HepG2 (cell line): ENCODE data around the gene ANO5. TPM values are rescaled to one million over a fixed set of nuclear protein-coding genes. Genes with fewer than 3 reads are reported as not detected.

Experiments used
- ATAC-seq: fragments of 200-7000 bp; cut with Tn5 transposase; 3 replicates; pipeline ENCODE4 v1.9.1; 2020; ENCODE audit warnings: mild to moderate bottlenecking, moderate library complexity
- BruUV-seq: library from RNA; stranded (reverse); fragments of 400-500 nt; replicated peaks from 2 replicates; lab custom pipeline; 2021; lab: Mats Ljungman, UMichigan
- CTCF ChIA-PET: fragments of 300-600 bp; formaldehyde crosslinking; extraction: SDS; loops from one replicate; lab custom pipeline; 2021; ENCODE audit warnings: low total read pairs, inconsistent platforms, low intra/inter-chr PET ratio; lab: Yijun Ruan, JAX
- POLR2A ChIA-PET: fragments of 350-600 bp; sonication (Branson Sonifier 250); formaldehyde crosslinking; loops from one replicate; lab custom pipeline; 2020; ENCODE audit warnings: antibody characterized with exemption, inconsistent platforms; lab: Yijun Ruan, JAX
- DNase-seq: peaks from one replicate; pipeline ENCODE4 v3.0.0-alpha.2; 2015; ENCODE audit warnings: low spot score
- FAIRE-seq: peaks from 3 replicates; lab custom pipeline; 2011; peaks lifted over from hg19 to GRCh38; lab: Jason Lieb, UNC
- H2AFZ ChIP-seq: one replicate; pipeline ENCODE4 v1.6.1; 2011; ENCODE audit warnings: low read length, inconsistent platforms
- H3K27ac ChIP-seq: fragments of 300-600 bp; 3 replicates; pipeline ENCODE4 v1.8.0; 2011; ENCODE audit warnings: mixed run types, mild to moderate bottlenecking, mixed read lengths, low read length, inconsistent platforms; ENCODE audit not compliant: insufficient read depth; ENCODE audit errors: extremely low read length
- H3K27me3 ChIP-seq, 2 experiments: fragments of 200-600 bp in 1 of 2; 2 replicates in 1 of 2; 3 replicates in 1 of 2; pipeline versions ENCODE4 v1.6.0 to v1.8.0; 2011; ENCODE audit warnings: low read length in 2 of 2, mild to moderate bottlenecking in 2 of 2, moderate library complexity in 2 of 2, inconsistent platforms in 1 of 2; ENCODE audit not compliant: insufficient read depth in 2 of 2, control insufficient read depth in 1 of 2
- H3K36me3 ChIP-seq, 2 experiments: fragments of 200-600 bp in 1 of 2; replicated peaks in 1 of 2; 2 replicates in 1 of 2; 3 replicates in 1 of 2; pipeline versions ENCODE4 v1.5.1 to v1.8.0; 2011; ENCODE audit warnings: low read length in 2 of 2, inconsistent platforms in 1 of 2; ENCODE audit not compliant: insufficient read depth in 2 of 2, control insufficient read depth in 1 of 2
- H3K4me1 ChIP-seq: 2 replicates; pipeline ENCODE4 v1.5.1; 2012; ENCODE audit warnings: low read length, inconsistent platforms; ENCODE audit not compliant: insufficient read depth
- H3K4me2 ChIP-seq: 2 replicates; pipeline ENCODE4 v1.6.0; 2011; ENCODE audit warnings: low read depth, low read length, inconsistent platforms
- H3K4me3 ChIP-seq, 3 experiments: fragments of 200-600 bp in 1 of 3; sonication (generic), shearing (Covaris generic) in 1 of 3; replicated peaks in 1 of 3; 2 replicates each; pipeline ENCODE4 v1.5.1; 2011 to 2016; ENCODE audit warnings: low read length in 3 of 3, inconsistent platforms in 2 of 3, low read depth in 2 of 3, mild to moderate bottlenecking in 2 of 3, control low read depth in 1 of 3, mixed read lengths in 1 of 3; ENCODE audit not compliant: insufficient read depth in 1 of 3
- H3K79me2 ChIP-seq: one replicate; pipeline ENCODE4 v1.6.1; 2011; ENCODE audit warnings: low read length, inconsistent platforms; ENCODE audit not compliant: insufficient read depth
- H3K9ac ChIP-seq: 2 replicates; pipeline ENCODE4 v1.6.0; 2011; ENCODE audit warnings: mild to moderate bottlenecking, low read depth, low read length, inconsistent platforms; ENCODE audit not compliant: insufficient read depth
- H3K9me3 ChIP-seq: 2 replicates; pipeline ENCODE4 v1.5.1; 2012; ENCODE audit warnings: mild to moderate bottlenecking, low read length
- H4K20me1 ChIP-seq: 2 replicates; pipeline ENCODE4 v1.6.0; 2011; ENCODE audit warnings: inconsistent platforms, mild to moderate bottlenecking, low read length, moderate library complexity; ENCODE audit not compliant: insufficient read depth
- DBP ChIP-seq: sonication (generic); formaldehyde crosslinking; IDR thresholded peaks from 2 replicates; pipeline ENCODE4 v1.4.0; 2020; ENCODE audit warnings: missing genetic modification reagents; ENCODE audit errors: not compliant biosample characterization
- FOXK2 ChIP-seq: fragments of 450-650 bp; IDR thresholded peaks from 2 replicates; pipeline ENCODE4 v1.6.1; 2016
- PRDM10 ChIP-seq: sonication (generic); formaldehyde crosslinking; IDR thresholded peaks from 2 replicates; pipeline ENCODE4 v1.4.0; 2020; ENCODE audit warnings: low read depth, missing genetic modification reagents
- SAFB2 ChIP-seq: sonication (generic); formaldehyde crosslinking; IDR thresholded peaks from 2 replicates; pipeline ENCODE4 v1.5.1; 2020; ENCODE audit warnings: missing genetic modification reagents, low read depth, mild to moderate bottlenecking, borderline replicate concordance
- ZNF101 ChIP-seq: sonication (generic); formaldehyde crosslinking; IDR thresholded peaks from 2 replicates; pipeline ENCODE4 v1.4.0; 2020; ENCODE audit warnings: mild to moderate bottlenecking, low read depth, missing genetic modification reagents, borderline replicate concordance
- WGBS: methylation state at CpG from one replicate; pipeline ENCODE4 v1.1.6; 2017; ENCODE audit warnings: low lambda C conversion rate; 5-methylcytosine and 5-hydroxymethylcytosine counted together
- in situ Hi-C: cut with HindIII; loops from 2 replicates; pipeline ENCODE4 v1.10.0; 2017; ENCODE audit warnings: low pct_unique_long_range_greater_than_20kb; ENCODE audit not compliant: extremely low pct_ligation_motif_present
- intact Hi-C: fragments of 100-400 bp; cut with micrococcal nuclease; formaldehyde crosslinking; loops from one replicate; pipeline ENCODE4 v1.10.0; 2022; ENCODE audit not compliant: unreplicated experiment
- polyA plus RNA-seq, 8 experiments: library from polyadenylated mRNA; depleted of rRNA in 3 of 8; stranded (reverse) in 7 of 8; unstranded in 1 of 8; fragments of >200 nt; fragmentation: Illumina TruSeq in 4 of 8; extraction: Trizol in 4 of 8; gene quantifications; 2 replicates each; pipeline versions ENCODE4 v1.2.1 to v1.2.3, GENCODE V29; 2011 to 2016; ENCODE audit warnings: low read depth in 4 of 8, missing spikeins in 1 of 8, mixed read lengths in 1 of 8; ENCODE audit not compliant: insufficient read depth in 1 of 8
- total RNA-seq, 5 experiments: library from RNA; depleted of rRNA; stranded (reverse); fragments of >200 nt; fragmentation: Illumina TruSeq; extraction: Trizol; gene quantifications; 2 replicates each; pipeline ENCODE4 v1.2.3, GENCODE V29; 2016; ENCODE audit warnings: low read depth in 1 of 5
- TF ChIP-seq, protein P1 (sequence below): sonication (generic); formaldehyde crosslinking; IDR thresholded peaks from 2 replicates; pipeline ENCODE4 v1.4.0; 2020; ENCODE audit warnings: missing genetic modification reagents
- TF ChIP-seq, protein P2 (sequence below): IDR thresholded peaks from 2 replicates; pipeline ENCODE4 v1.6.1; 2016; ENCODE audit warnings: missing genetic modification reagents, missing compliant biosample characterization

ANO5 gene
- total and polyA plus RNA-seq, 2 of the 13 experiments (the other 11 are each of a cell fraction or from before 2014, with no cell fraction given), result 0.02 to 0.03 TPM

GRCh38 chr11:22189660-22190059 is 3.2 kb upstream of the ANO5 start:
- no peaks in the 10 kb centered on the region for H4K20me1 ChIP-seq
- TF ChIP-seq DBP (CRISPR knock-in tag), result no peak
- TF ChIP-seq, protein P1, sequence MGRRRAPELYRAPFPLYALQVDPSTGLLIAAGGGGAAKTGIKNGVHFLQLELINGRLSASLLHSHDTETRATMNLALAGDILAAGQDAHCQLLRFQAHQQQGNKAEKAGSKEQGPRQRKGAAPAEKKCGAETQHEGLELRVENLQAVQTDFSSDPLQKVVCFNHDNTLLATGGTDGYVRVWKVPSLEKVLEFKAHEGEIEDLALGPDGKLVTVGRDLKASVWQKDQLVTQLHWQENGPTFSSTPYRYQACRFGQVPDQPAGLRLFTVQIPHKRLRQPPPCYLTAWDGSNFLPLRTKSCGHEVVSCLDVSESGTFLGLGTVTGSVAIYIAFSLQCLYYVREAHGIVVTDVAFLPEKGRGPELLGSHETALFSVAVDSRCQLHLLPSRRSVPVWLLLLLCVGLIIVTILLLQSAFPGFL (CRISPR knock-in tag), result no peak
- TF ChIP-seq SAFB2, result no peak
- TF ChIP-seq ZNF101 (CRISPR knock-in tag), result no peak
- TF ChIP-seq FOXK2, result no peak
- no peak for TF ChIP-seq PRDM10 (CRISPR knock-in tag)
- TF ChIP-seq, protein P2, sequence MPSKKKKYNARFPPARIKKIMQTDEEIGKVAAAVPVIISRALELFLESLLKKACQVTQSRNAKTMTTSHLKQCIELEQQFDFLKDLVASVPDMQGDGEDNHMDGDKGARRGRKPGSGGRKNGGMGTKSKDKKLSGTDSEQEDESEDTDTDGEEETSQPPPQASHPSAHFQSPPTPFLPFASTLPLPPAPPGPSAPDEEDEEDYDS (CRISPR knock-in tag), result no peak
- no peak overlapping the region for H3K4me3 ChIP-seq
- H3K27ac ChIP-seq, result no peak overlapping the region
- H3K36me3 ChIP-seq, result no peaks in the 10 kb centered on the region
- no peaks in the 10 kb centered on the region for H3K4me1 ChIP-seq
- 0% methylated on average over 2 of the region's 2 CpGs for WGBS
- H2AFZ ChIP-seq, result no peak overlapping the region
- in situ Hi-C loops (no loop called here), intact Hi-C loops (no loop called here)
- ATAC-seq, result no peak
- no peak for DNase-seq
- no peak for FAIRE-seq
- no peaks in the 10 kb centered on the region for H3K9me3 ChIP-seq
- BruUV-seq, result no TSS peak
- CTCF ChIA-PET, result no interaction called here
- peaks cover 0 to 7% of the 10 kb centered on the region in 2 experiments; a peak in 2 of 5 replicates for H3K27me3 ChIP-seq
- H3K9ac ChIP-seq, result no peak overlapping the region
- H3K4me2 ChIP-seq, result no peak overlapping the region
- no peaks in the 10 kb centered on the region for H3K79me2 ChIP-seq
- POLR2A ChIA-PET, result no interaction called here
